ENCODE data around the gene CSTPP1.

The CSTPP1 gene

DNA sequence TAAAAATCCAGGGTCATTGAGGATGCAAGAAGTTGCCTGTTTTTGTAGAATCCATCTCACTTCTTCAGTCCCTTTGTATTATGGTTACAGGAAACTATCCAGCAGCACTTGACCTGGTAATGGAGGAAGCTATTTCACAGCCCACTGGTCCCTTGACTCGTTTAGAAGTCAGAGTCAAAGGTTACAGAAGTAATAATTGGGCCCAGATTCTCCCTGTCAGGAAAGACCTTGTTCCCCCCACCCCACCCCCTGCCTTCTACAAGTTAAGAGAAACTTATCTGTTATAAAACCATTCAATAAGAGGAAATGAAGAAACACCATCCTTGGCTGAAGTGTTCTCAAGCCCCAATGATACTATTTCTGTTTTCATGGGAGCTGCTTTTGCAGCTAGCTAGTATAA, 65.8 kb downstream of the CSTPP1 start:
- H3K4me1 ChIP-seq (ENCODE audit: insufficient read depth, low read length, severe bottlenecking), result peaks cover 62% of the 10 kb centered on the region
- H3K27ac ChIP-seq (ENCODE audit: low read depth, low read length, poor library complexity, severe bottlenecking), result peak overlapping the region; percentile 78
- H3K9me3 ChIP-seq (ENCODE audit: low read length), result no peaks in the 10 kb centered on the region
- H4K20me1 ChIP-seq (ENCODE audit: insufficient read depth, low read length), result no peaks in the 10 kb centered on the region
- peak overlapping the region; percentile 33 for H3K4me2 ChIP-seq (ENCODE audit: low read length)
- H3K79me2 ChIP-seq (ENCODE audit: insufficient read depth, low read length), result no peaks in the 10 kb centered on the region
- peak overlapping the region; percentile 13; the same call in 1 of the 2 replicates for H3K9ac ChIP-seq (ENCODE audit: low read length)
- H3K4me3 ChIP-seq (ENCODE audit: low read depth, low read length, poor library complexity, severe bottlenecking), result no peak overlapping the region
- H3F3A ChIP-seq (ENCODE audit: insufficient read depth, low read length), result no peaks in the 10 kb centered on the region
- no peaks in the 10 kb centered on the region for H3K27me3 ChIP-seq (ENCODE audit: insufficient read depth, low read length)
- TF ChIP-seq, protein P1, sequence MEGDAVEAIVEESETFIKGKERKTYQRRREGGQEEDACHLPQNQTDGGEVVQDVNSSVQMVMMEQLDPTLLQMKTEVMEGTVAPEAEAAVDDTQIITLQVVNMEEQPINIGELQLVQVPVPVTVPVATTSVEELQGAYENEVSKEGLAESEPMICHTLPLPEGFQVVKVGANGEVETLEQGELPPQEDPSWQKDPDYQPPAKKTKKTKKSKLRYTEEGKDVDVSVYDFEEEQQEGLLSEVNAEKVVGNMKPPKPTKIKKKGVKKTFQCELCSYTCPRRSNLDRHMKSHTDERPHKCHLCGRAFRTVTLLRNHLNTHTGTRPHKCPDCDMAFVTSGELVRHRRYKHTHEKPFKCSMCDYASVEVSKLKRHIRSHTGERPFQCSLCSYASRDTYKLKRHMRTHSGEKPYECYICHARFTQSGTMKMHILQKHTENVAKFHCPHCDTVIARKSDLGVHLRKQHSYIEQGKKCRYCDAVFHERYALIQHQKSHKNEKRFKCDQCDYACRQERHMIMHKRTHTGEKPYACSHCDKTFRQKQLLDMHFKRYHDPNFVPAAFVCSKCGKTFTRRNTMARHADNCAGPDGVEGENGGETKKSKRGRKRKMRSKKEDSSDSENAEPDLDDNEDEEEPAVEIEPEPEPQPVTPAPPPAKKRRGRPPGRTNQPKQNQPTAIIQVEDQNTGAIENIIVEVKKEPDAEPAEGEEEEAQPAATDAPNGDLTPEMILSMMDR (IDR thresholded peaks at IDR 0.05; ENCODE audit: low read length), result no peak
- TF ChIP-seq EZH2 (IDR thresholded peaks at IDR 0.05; ENCODE audit: borderline replicate concordance, low read length), result no peak
- no peaks in the 10 kb centered on the region for H3K9me2 ChIP-seq (ENCODE audit: low read depth, low read length)
- H3K36me3 ChIP-seq (ENCODE audit: insufficient read depth, low read length), result 0 out of 2 replicates have a peak, but pooled peaks cover 3% of the 10 kb centered on the region
- H2AFZ ChIP-seq (ENCODE audit: low read length), result no peak overlapping the region

DNA sequence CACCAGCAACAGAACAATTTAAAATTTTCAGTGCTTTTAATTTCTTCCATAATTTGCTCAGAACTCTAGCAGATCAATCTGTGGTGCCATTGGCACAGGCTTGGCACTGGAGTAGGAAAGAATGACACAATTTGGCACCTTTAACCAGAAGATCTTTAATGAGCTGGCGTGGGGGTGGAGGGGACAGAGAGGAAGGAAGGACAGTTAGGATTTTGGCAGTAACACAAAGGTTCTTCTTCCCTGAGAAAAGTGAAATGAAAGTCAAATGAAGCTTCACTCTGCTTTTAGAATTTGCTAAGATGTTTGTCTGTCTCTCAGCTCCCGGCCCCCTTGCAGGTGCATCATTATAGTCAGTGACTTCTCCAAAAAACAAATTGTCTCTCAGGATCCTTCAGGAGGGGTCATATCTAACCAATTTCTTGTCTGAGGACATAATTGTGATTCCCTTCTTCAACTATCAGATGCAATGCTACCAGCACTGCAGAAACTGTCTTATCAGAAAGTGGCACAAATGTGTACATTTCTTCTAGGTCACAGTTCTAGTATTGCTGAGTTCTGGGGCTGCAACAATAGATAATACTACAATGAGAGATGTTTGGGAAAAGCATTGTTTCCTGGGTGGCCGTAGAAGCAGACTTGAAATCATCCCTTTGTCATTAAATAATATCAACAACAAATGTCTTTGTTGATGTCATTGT, 66.8 kb downstream of the CSTPP1 start:
- Histone ChIP-seq H2AFZ (ENCODE audit: low read length) (no peak overlapping the region), H4K20me1 (ENCODE audit: insufficient read depth, low read length) (no peaks in the 10 kb centered on the region), H3K79me2 (ENCODE audit: insufficient read depth, low read length) (no peaks in the 10 kb centered on the region), H3K27me3 (ENCODE audit: insufficient read depth, low read length) (no peaks in the 10 kb centered on the region), H3K9ac (ENCODE audit: low read length) (peak overlapping the region; percentile 13; the same call in 1 of the 2 replicates), H3K4me1 (ENCODE audit: insufficient read depth, low read length, severe bottlenecking) (peaks cover 62% of the 10 kb centered on the region), H3K9me2 (ENCODE audit: low read depth, low read length) (no peaks in the 10 kb centered on the region), H3K4me3 (ENCODE audit: low read depth, low read length, poor library complexity, severe bottlenecking) (no peak overlapping the region), H3K27ac (ENCODE audit: low read depth, low read length, poor library complexity, severe bottlenecking) (peak overlapping the region; percentile 78), H3K9me3 (ENCODE audit: low read length) (no peaks in the 10 kb centered on the region), H3K36me3 (ENCODE audit: insufficient read depth, low read length) (no peaks in the 10 kb centered on the region), H3F3A (ENCODE audit: insufficient read depth, low read length) (no peaks in the 10 kb centered on the region), H3K4me2 (ENCODE audit: low read length) (peak overlapping the region; percentile 42)
- TF ChIP-seq, protein P1 (IDR thresholded peaks at IDR 0.05; ENCODE audit: low read length), result no peak
- no peak for TF ChIP-seq EZH2 (IDR thresholded peaks at IDR 0.05; ENCODE audit: borderline replicate concordance, low read length)

DNA sequence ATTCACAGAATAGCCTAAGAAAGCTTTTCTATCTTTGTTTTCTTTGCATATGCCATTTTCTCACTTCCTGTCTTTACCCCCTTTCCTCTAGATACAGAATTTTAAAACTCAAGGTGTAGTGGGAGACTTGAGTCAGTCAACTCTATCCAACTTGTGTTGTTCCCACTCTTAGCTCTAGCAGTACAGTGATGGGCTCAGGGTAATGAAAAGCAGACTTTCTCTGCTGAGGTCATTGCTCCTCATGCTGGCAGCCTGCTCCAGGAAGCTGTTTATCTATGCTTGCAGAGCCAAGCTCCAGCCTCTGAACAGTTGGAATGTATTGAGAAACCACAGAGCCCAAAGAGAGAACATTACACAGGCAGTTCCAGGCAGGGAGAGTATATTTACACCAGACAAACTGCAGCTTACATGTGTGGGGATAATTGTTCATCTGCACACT, 68.1 kb downstream of the CSTPP1 start:
- peaks cover 57% of the 10 kb centered on the region for H3K4me1 ChIP-seq (ENCODE audit: insufficient read depth, low read length, severe bottlenecking)
- H3K9me2 ChIP-seq (ENCODE audit: low read depth, low read length), result no peaks in the 10 kb centered on the region
- H3K36me3 ChIP-seq (ENCODE audit: insufficient read depth, low read length), result no peaks in the 10 kb centered on the region
- H3F3A ChIP-seq (ENCODE audit: insufficient read depth, low read length), result no peaks in the 10 kb centered on the region
- no peaks in the 10 kb centered on the region for H3K9me3 ChIP-seq (ENCODE audit: low read length)
- H3K79me2 ChIP-seq (ENCODE audit: insufficient read depth, low read length), result no peaks in the 10 kb centered on the region
- no peaks in the 10 kb centered on the region for H4K20me1 ChIP-seq (ENCODE audit: insufficient read depth, low read length)
- H2AFZ ChIP-seq (ENCODE audit: low read length), result no peak overlapping the region
- peak overlapping the region; percentile 6; the same call in 1 of the 2 replicates for H3K4me2 ChIP-seq (ENCODE audit: low read length)
- H3K27ac ChIP-seq (ENCODE audit: low read depth, low read length, poor library complexity, severe bottlenecking), result peak overlapping the region; percentile 78
- no peak overlapping the region for H3K4me3 ChIP-seq (ENCODE audit: low read depth, low read length, poor library complexity, severe bottlenecking)
- no peaks in the 10 kb centered on the region for H3K27me3 ChIP-seq (ENCODE audit: insufficient read depth, low read length)
- no peak for TF ChIP-seq EZH2 (IDR thresholded peaks at IDR 0.05; ENCODE audit: borderline replicate concordance, low read length)
- TF ChIP-seq, protein P1 (IDR thresholded peaks at IDR 0.05; ENCODE audit: low read length), result no peak
- no peak overlapping the region for H3K9ac ChIP-seq (ENCODE audit: low read length)

Measured in OCI-LY1 (cell line).